ENCODE measurements around the gene CRTAC1.

Gene CRTAC1

DNA sequence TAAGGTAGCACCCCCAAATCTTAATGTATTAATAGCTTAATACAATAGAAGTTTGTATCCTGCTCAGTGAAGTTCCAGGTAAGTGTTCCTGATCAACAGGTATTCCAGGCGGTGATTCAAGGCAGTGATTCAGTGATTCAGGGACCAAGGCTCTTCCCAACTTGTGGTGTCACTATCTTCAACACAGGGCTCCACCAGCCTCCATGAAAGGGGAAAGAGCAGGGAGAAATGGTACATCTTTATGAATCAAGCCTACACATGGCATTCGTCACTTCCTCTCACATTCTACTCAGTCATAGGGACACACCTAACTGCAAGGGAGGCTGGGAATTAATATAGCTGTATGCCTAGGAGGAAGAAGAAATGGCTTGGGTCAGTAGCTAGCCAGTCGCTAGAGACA is 175.7 kb downstream of the CRTAC1 start:
- no peak for ATAC-seq
- TF ChIP-seq CSDC2 (CRISPR knock-in tag; IDR thresholded peaks at IDR 0.05): no peak
- TF ChIP-seq, protein P1, sequence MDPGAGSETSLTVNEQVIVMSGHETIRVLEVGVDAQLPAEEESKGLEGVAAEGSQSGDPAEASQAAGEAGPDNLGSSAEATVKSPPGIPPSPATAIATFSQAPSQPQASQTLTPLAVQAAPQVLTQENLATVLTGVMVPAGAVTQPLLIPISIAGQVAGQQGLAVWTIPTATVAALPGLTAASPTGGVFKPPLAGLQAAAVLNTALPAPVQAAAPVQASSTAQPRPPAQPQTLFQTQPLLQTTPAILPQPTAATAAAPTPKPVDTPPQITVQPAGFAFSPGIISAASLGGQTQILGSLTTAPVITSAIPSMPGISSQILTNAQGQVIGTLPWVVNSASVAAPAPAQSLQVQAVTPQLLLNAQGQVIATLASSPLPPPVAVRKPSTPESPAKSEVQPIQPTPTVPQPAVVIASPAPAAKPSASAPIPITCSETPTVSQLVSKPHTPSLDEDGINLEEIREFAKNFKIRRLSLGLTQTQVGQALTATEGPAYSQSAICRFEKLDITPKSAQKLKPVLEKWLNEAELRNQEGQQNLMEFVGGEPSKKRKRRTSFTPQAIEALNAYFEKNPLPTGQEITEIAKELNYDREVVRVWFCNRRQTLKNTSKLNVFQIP (CRISPR knock-in tag; IDR thresholded peaks at IDR 0.05; ENCODE audit: borderline replicate concordance, low read depth): no peak
- TF ChIP-seq, protein P2, sequence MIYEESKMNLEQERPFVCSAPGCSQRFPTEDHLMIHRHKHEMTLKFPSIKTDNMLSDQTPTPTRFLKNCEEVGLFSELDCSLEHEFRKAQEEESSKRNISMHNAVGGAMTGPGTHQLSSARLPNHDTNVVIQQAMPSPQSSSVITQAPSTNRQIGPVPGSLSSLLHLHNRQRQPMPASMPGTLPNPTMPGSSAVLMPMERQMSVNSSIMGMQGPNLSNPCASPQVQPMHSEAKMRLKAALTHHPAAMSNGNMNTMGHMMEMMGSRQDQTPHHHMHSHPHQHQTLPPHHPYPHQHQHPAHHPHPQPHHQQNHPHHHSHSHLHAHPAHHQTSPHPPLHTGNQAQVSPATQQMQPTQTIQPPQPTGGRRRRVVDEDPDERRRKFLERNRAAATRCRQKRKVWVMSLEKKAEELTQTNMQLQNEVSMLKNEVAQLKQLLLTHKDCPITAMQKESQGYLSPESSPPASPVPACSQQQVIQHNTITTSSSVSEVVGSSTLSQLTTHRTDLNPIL (CRISPR knock-in tag; IDR thresholded peaks at IDR 0.05; ENCODE audit: low read depth): no peak

DNA sequence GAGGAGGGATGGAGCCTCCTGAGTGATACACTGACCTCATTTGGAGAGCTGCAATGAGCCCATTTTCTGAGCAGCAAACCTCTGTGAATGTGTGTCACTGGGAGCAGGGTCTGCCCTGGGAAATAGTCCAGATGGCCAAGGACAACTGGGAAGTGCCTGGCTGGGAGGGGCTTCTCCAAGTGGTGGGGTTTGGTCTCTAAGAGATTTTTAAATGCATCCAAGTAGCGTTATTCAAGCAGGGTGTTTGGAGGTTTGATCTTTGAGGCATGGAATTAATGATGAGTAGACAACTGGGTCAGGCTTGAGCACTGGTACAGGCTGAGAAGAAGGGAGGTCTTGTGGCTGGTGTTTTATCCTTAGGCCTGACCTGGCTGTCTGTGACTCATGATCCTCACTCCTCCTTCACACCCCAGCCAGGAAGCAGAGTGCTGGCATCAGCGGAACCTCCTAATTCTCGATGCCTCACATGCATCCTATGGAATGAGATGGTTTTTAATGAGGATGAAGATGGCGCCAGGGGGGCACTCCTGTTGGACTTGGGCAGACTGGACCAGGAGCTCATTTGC is 177.5 kb downstream of the CRTAC1 start:
- TF ChIP-seq ZFP3 (CRISPR knock-in tag; IDR thresholded peaks at IDR 0.05) (no peak), ISL1 (CRISPR knock-in tag; IDR thresholded peaks at IDR 0.05) (no peak), SNAI2 (CRISPR knock-in tag; IDR thresholded peaks at IDR 0.05) (no peak), ZC3H10 (CRISPR knock-in tag; IDR thresholded peaks at IDR 0.05) (no peak), OSR1 (CRISPR knock-in tag; IDR thresholded peaks at IDR 0.05) (no peak)
- TF ChIP-seq, protein P3, sequence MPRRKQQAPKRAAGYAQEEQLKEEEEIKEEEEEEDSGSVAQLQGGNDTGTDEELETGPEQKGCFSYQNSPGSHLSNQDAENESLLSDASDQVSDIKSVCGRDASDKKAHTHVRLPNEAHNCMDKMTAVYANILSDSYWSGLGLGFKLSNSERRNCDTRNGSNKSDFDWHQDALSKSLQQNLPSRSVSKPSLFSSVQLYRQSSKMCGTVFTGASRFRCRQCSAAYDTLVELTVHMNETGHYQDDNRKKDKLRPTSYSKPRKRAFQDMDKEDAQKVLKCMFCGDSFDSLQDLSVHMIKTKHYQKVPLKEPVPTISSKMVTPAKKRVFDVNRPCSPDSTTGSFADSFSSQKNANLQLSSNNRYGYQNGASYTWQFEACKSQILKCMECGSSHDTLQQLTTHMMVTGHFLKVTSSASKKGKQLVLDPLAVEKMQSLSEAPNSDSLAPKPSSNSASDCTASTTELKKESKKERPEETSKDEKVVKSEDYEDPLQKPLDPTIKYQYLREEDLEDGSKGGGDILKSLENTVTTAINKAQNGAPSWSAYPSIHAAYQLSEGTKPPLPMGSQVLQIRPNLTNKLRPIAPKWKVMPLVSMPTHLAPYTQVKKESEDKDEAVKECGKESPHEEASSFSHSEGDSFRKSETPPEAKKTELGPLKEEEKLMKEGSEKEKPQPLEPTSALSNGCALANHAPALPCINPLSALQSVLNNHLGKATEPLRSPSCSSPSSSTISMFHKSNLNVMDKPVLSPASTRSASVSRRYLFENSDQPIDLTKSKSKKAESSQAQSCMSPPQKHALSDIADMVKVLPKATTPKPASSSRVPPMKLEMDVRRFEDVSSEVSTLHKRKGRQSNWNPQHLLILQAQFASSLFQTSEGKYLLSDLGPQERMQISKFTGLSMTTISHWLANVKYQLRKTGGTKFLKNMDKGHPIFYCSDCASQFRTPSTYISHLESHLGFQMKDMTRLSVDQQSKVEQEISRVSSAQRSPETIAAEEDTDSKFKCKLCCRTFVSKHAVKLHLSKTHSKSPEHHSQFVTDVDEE (CRISPR knock-in tag; IDR thresholded peaks at IDR 0.05): no peak
- TF ChIP-seq, protein P2 (CRISPR knock-in tag; IDR thresholded peaks at IDR 0.05; ENCODE audit: low read depth): no peak

DNA sequence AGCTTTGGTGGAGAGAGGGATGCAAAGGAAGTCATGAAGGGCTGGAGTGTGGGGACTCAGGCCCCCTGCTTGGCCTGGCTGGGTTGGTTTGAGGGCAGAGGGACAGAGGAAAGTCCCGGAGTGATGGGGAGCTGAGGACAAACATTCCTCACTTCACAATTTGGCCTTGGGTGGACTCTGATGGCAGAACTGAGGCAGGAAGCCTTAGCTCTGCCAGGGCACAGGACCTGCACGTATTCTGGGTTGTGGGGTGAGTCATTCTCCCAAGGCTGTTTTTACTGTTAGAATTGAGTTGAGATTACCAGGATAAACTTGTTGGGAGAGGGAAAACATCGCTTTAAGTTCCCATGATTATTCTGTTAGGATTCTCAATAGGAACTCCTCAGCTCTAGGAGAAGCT is 178.1 kb downstream of the CRTAC1 start:
- ATAC-seq: no peak
- TF ChIP-seq ZNF8 (CRISPR knock-in tag; IDR thresholded peaks at IDR 0.05) (no peak), BACH2 (CRISPR knock-in tag; IDR thresholded peaks at IDR 0.05; ENCODE audit: borderline replicate concordance) (no peak), RARB (CRISPR knock-in tag; IDR thresholded peaks at IDR 0.05) (no peak), ISL1 (CRISPR knock-in tag; IDR thresholded peaks at IDR 0.05) (no peak), OSR1 (CRISPR knock-in tag; IDR thresholded peaks at IDR 0.05) (no peak), GLIS3 (CRISPR knock-in tag; IDR thresholded peaks at IDR 0.05) (no peak), ZFP30 (CRISPR knock-in tag; IDR thresholded peaks at IDR 0.05) (no peak), ZFP3 (CRISPR knock-in tag; IDR thresholded peaks at IDR 0.05) (no peak), TCF4 (CRISPR knock-in tag; IDR thresholded peaks at IDR 0.05; ENCODE audit: borderline replicate concordance) (no peak), ZNF565 (CRISPR knock-in tag; conservative IDR thresholded peaks at IDR 0.05; ENCODE audit: low read depth) (no peak), PPARA (CRISPR knock-in tag; IDR thresholded peaks at IDR 0.05; ENCODE audit: borderline replicate concordance) (no peak), ZNF70 (CRISPR knock-in tag; IDR thresholded peaks at IDR 0.05) (no peak)
- TF ChIP-seq, protein P3 (CRISPR knock-in tag; IDR thresholded peaks at IDR 0.05): no peak
- TF ChIP-seq, protein P1 (CRISPR knock-in tag; IDR thresholded peaks at IDR 0.05; ENCODE audit: borderline replicate concordance, low read depth): no peak
- TF ChIP-seq, protein P4, sequence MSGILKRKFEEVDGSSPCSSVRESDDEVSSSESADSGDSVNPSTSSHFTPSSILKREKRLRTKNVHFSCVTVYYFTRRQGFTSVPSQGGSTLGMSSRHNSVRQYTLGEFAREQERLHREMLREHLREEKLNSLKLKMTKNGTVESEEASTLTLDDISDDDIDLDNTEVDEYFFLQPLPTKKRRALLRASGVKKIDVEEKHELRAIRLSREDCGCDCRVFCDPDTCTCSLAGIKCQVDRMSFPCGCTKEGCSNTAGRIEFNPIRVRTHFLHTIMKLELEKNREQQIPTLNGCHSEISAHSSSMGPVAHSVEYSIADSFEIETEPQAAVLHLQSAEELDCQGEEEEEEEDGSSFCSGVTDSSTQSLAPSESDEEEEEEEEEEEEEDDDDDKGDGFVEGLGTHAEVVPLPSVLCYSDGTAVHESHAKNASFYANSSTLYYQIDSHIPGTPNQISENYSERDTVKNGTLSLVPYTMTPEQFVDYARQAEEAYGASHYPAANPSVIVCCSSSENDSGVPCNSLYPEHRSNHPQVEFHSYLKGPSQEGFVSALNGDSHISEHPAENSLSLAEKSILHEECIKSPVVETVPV (CRISPR knock-in tag; IDR thresholded peaks at IDR 0.05): no peak

More for the DNA sequence above, 177.5 kb downstream of the CRTAC1 start:
- ATAC-seq: no peak

Data from SK-N-SH treated with all-trans-retinoic acid at 6 μM for 48 hours (cell line).